ENCODE data around the gene MYLIP. TPM values are rescaled to one million over a fixed set of nuclear protein-coding genes. Genes with fewer than 3 reads are reported as not detected.

MYLIP gene
- total RNA-seq, 1 donor from 2014 or later = 81.1 TPM

GRCh38 chr6:16177881-16178280 is 49.0 kb downstream of the MYLIP start:
- Mint-ChIP-seq H3K27me3 (no peaks in the 10 kb centered on the region), H3K36me3 (ENCODE audit: insufficient read depth) (peaks cover 2% of the 10 kb centered on the region), H3K9me3 (ENCODE audit: low read depth) (peaks cover 8% of the 10 kb centered on the region), H3K4me1 (ENCODE audit: low read depth) (peaks cover 16% of the 10 kb centered on the region), H3K4me3 (ENCODE audit: low read depth) (no peak overlapping the region), H3K27ac (no peak overlapping the region)
- no peak for TF ChIP-seq CTCF (IDR thresholded peaks at IDR 0.05; ENCODE audit: unreplicated experiment)
- DNase-seq (ENCODE audit: low spot score, unreplicated experiment) = no peak

- no peak for TF ChIP-seq CTCF (IDR thresholded peaks at IDR 0.05; ENCODE audit: unreplicated experiment)
- H3K27ac Mint-ChIP-seq = no peak overlapping the region
These were observed 49.5 kb downstream of the MYLIP start for GRCh38 chr6:16178351-16178750.

GRCh38 chr6:16179063-16179462 is 50.2 kb downstream of the MYLIP start:
- TF ChIP-seq CTCF (IDR thresholded peaks at IDR 0.05; ENCODE audit: unreplicated experiment) = no peak
- peaks cover 21% of the 10 kb centered on the region for H3K4me1 Mint-ChIP-seq (ENCODE audit: low read depth)
- peaks cover 8% of the 10 kb centered on the region for H3K9me3 Mint-ChIP-seq (ENCODE audit: low read depth)
- H3K27me3 Mint-ChIP-seq = no peaks in the 10 kb centered on the region
- H3K4me3 Mint-ChIP-seq (ENCODE audit: low read depth) = no peak overlapping the region
- H3K36me3 Mint-ChIP-seq (ENCODE audit: insufficient read depth) = peaks cover 2% of the 10 kb centered on the region
- H3K27ac Mint-ChIP-seq = no peak overlapping the region
- DNase-seq (ENCODE audit: low spot score, unreplicated experiment) = no peak

More at GRCh38 chr6:16178351-16178750, 49.5 kb downstream of the MYLIP start:
- H3K9me3 Mint-ChIP-seq (ENCODE audit: low read depth) = peaks cover 8% of the 10 kb centered on the region
- no peaks in the 10 kb centered on the region for H3K27me3 Mint-ChIP-seq
- H3K4me3 Mint-ChIP-seq (ENCODE audit: low read depth) = no peak overlapping the region
- peaks cover 20% of the 10 kb centered on the region for H3K4me1 Mint-ChIP-seq (ENCODE audit: low read depth)
- DNase-seq (ENCODE audit: low spot score, unreplicated experiment) = no peak
- H3K36me3 Mint-ChIP-seq (ENCODE audit: insufficient read depth) = peaks cover 2% of the 10 kb centered on the region

- Mint-ChIP-seq H3K36me3 (ENCODE audit: insufficient read depth) (peaks cover 2% of the 10 kb centered on the region), H3K4me3 (ENCODE audit: low read depth) (no peak overlapping the region), H3K27me3 (no peaks in the 10 kb centered on the region), H3K4me1 (ENCODE audit: low read depth) (peaks cover 19% of the 10 kb centered on the region), H3K9me3 (ENCODE audit: low read depth) (peaks cover 8% of the 10 kb centered on the region), H3K27ac (no peak overlapping the region)
- DNase-seq (ENCODE audit: low spot score, unreplicated experiment) = no peak
- TF ChIP-seq CTCF (IDR thresholded peaks at IDR 0.05; ENCODE audit: unreplicated experiment) = no peak
These were observed 51.1 kb downstream of the MYLIP start for GRCh38 chr6:16179970-16180431.

GRCh38 chr6:16180696-16181438 is 52.0 kb downstream of the MYLIP start:
- no peak for TF ChIP-seq CTCF (IDR thresholded peaks at IDR 0.05; ENCODE audit: unreplicated experiment)
- no peak for DNase-seq (ENCODE audit: low spot score, unreplicated experiment)
- Mint-ChIP-seq H3K27me3 (no peaks in the 10 kb centered on the region), H3K4me1 (ENCODE audit: low read depth) (peaks cover 14% of the 10 kb centered on the region), H3K36me3 (ENCODE audit: insufficient read depth) (peaks cover 2% of the 10 kb centered on the region), H3K27ac (no peak overlapping the region), H3K9me3 (ENCODE audit: low read depth) (peaks cover 8% of the 10 kb centered on the region), H3K4me3 (ENCODE audit: low read depth) (no peak overlapping the region)
